ENCODE data around the gene GRAP2.
"Not testable (repeated sequence)": the region's sequence is repeated elsewhere in the genome, so short reads cannot be mapped to it uniquely, and the experiment has no call there.

The GRAP2 gene

GRCh38 chr22:39900306-39901227 is at the start of gene GRAP2:
TSS of gene GRAP2 (plus strand) at chr22:39901084. CDS start at chr22:39947107, 46,023 bp downstream.
- DNase-seq: peak; percentile 11

GRCh38 chr22:39851606-39852315 is 49.1 kb upstream of the GRAP2 start:
- DNase-seq: peak; percentile 67

- DNase-seq: no peak
These were observed 48.1 kb upstream of the GRAP2 start for GRCh38 chr22:39852799-39853198.

GRCh38 chr22:39856588-39856987 is 44.3 kb upstream of the GRAP2 start:
- no peak for DNase-seq

- DNase-seq: no peak
These were observed 40.8 kb upstream of the GRAP2 start for GRCh38 chr22:39859903-39860588.

GRCh38 chr22:39868741-39869140 is 32.1 kb upstream of the GRAP2 start:
- no peak for DNase-seq

- DNase-seq: not testable (repeated sequence)
These were observed 31.1 kb upstream of the GRAP2 start for GRCh38 chr22:39869797-39870196.

GRCh38 chr22:39871008-39871798 is 29.7 kb upstream of the GRAP2 start:
- no peak for DNase-seq

- no peak for DNase-seq
These were observed 28.3 kb upstream of the GRAP2 start for GRCh38 chr22:39872548-39872947.

GRCh38 chr22:39873965-39874364 is 26.9 kb upstream of the GRAP2 start:
- peak; percentile 67 for DNase-seq

GRCh38 chr22:39875176-39875885 is 25.6 kb upstream of the GRAP2 start:
- DNase-seq: not testable (repeated sequence)

GRCh38 chr22:39877079-39877845 is 23.6 kb upstream of the GRAP2 start:
- DNase-seq: peak; percentile 23

GRCh38 chr22:39880722-39881121 is 20.2 kb upstream of the GRAP2 start:
- no peak for DNase-seq

- DNase-seq: no peak
These were observed 17.8 kb upstream of the GRAP2 start for GRCh38 chr22:39883057-39883456.

GRCh38 chr22:39889924-39890323 is 11.0 kb upstream of the GRAP2 start:
- DNase-seq: not testable (repeated sequence)

GRCh38 chr22:39893526-39893925 is 7.4 kb upstream of the GRAP2 start, which contains the start of gene ENTHD1:
TSS of gene ENTHD1 (minus strand) at chr22:39893760. CDS start at chr22:39887748, 6,012 bp downstream.
- DNase-seq: no peak

GRCh38 chr22:39894554-39895092 is 6.3 kb upstream of the GRAP2 start:
- no peak for DNase-seq

GRCh38 chr22:39895682-39896081 is 5.2 kb upstream of the GRAP2 start:
- no peak for DNase-seq

GRCh38 chr22:39896313-39896996 is 4.4 kb upstream of the GRAP2 start:
- DNase-seq: no peak

GRCh38 chr22:39897841-39898240 is 3.0 kb upstream of the GRAP2 start:
- DNase-seq: no peak
